ENCODE results near the gene LGALS9.
"Not testable (repeated sequence)": the region's sequence is repeated elsewhere in the genome, so short reads cannot be mapped to it uniquely, and the experiment has no call there.

LGALS9 gene

GRCh38 chr17:27654654-27655524, 23.9 kb downstream of the LGALS9 start:
- DNase-seq (ENCODE audit: low read depth) = no peak

- not testable (repeated sequence) for DNase-seq (ENCODE audit: low read depth)
These were observed 24.6 kb downstream of the LGALS9 start for GRCh38 chr17:27655525-27656111.

- DNase-seq (ENCODE audit: low read depth) = not testable (repeated sequence)
These were observed 25.6 kb downstream of the LGALS9 start for GRCh38 chr17:27656620-27657019.

GRCh38 chr17:27657620-27658019, 26.6 kb downstream of the LGALS9 start:
- DNase-seq (ENCODE audit: low read depth) = no peak

- DNase-seq (ENCODE audit: low read depth) = no peak
These were observed 28.7 kb downstream of the LGALS9 start for GRCh38 chr17:27659683-27660082.

GRCh38 chr17:27660436-27660835, 29.4 kb downstream of the LGALS9 start:
- no peak for DNase-seq (ENCODE audit: low read depth)

GRCh38 chr17:27663936-27664605, 33.1 kb downstream of the LGALS9 start:
- DNase-seq (ENCODE audit: low read depth) = no peak

- no peak for DNase-seq (ENCODE audit: low read depth)
These were observed 33.6 kb downstream of the LGALS9 start for GRCh38 chr17:27664606-27664965.

GRCh38 chr17:27665549-27665948, 34.6 kb downstream of the LGALS9 start:
- DNase-seq (ENCODE audit: low read depth) = no peak

- DNase-seq (ENCODE audit: low read depth) = not testable (repeated sequence)
These were observed 35.3 kb downstream of the LGALS9 start for GRCh38 chr17:27666270-27666669.

- no peak for DNase-seq (ENCODE audit: low read depth)
These were observed 36.0 kb downstream of the LGALS9 start for GRCh38 chr17:27666831-27667560.

- no peak for DNase-seq (ENCODE audit: low read depth)
These were observed 36.9 kb downstream of the LGALS9 start for GRCh38 chr17:27667656-27668487.

GRCh38 chr17:27668488-27668823, 37.5 kb downstream of the LGALS9 start:
- DNase-seq (ENCODE audit: low read depth) = no peak

GRCh38 chr17:27669136-27669535, 38.1 kb downstream of the LGALS9 start:
- DNase-seq (ENCODE audit: low read depth) = no peak

GRCh38 chr17:27669850-27670249, 38.9 kb downstream of the LGALS9 start:
- no peak for DNase-seq (ENCODE audit: low read depth)

- no peak for DNase-seq (ENCODE audit: low read depth)
These were observed 40.0 kb downstream of the LGALS9 start for GRCh38 chr17:27670791-27671590.

- no peak for DNase-seq (ENCODE audit: low read depth)
These were observed 40.6 kb downstream of the LGALS9 start for GRCh38 chr17:27671591-27671910.

GRCh38 chr17:27671977-27672480, 41.0 kb downstream of the LGALS9 start:
- DNase-seq (ENCODE audit: low read depth) = not testable (repeated sequence)

GRCh38 chr17:27674335-27674734, 43.3 kb downstream of the LGALS9 start:
- no peak for DNase-seq (ENCODE audit: low read depth)

GRCh38 chr17:27677191-27677590, 46.2 kb downstream of the LGALS9 start:
- DNase-seq (ENCODE audit: low read depth) = no peak

- DNase-seq (ENCODE audit: low read depth) = not testable (repeated sequence)
These were observed 55.3 kb downstream of the LGALS9 start for GRCh38 chr17:27686322-27686721.
